Measurements from ENCODE around the gene CRTC2.
"Not testable (repeated sequence)": the region's sequence is repeated elsewhere in the genome, so short reads cannot be mapped to it uniquely, and the experiment has no call there.

CRTC2 gene

DNA sequence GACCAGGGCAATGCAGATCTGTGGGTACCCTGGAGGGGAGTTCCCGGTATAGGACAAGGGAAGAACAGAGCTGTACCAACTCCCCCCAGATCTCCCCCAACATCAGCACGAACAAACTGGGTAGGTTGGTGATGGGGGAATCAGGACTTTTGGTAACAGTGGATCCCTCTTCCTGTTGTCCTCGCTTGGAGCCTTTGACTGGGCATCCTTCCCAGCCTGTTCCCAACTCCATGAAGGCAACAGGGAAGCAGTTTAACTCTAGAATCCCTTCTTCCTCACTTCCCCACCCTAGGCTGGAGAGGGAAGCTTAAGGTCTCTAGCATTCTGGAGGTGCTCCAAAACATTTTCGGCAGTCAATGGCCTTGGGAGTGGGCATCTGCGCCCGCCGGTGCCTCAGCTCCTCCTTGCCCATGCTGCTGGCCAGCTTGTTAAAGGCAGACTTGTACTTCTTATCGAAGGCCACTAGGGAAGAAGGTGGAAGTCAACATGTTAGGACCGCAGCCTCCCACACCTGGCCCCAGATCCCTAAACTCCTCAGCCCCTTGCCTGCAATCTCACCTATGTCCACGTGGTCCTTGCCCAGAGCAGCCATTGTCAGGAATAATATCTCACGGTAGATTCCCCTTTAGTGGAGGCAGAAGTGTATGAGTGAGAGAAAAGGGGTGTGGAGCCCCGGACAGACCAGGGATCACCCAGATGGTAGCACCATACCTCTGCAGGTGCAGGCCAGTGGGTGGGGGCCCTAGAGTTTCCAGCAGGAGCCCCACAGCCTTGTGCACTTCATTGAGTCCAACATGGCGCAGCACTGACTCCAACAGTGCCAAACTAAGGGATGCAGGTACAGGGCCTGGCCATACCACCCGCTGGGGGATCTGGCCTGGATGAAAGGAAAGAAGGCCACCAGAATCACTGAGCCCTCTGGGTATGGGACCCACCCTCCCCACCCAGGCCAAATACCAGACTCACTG lies 28.1 kb downstream of the CRTC2 start:
- FAIRE-seq = no peak

DNA sequence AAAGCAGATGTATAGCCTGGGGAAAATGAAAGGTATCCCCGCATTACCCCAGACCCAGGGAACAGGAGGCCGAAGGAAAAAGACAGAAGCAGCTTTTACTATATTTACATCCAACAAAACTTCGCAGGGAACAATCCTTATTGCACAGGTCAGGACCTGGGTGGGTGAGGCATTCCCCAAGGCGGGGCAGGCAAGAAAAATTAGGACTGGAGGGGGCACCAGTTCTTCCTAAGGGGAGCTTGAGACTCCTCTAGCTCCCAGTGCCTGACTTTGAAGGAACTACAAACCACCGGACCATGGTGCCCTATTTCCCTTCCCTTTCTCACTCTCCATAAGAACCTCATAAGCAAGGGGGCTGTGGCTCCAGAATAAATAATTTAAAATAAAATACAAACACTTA lies 29.0 kb downstream of the CRTC2 start:
- no peak for FAIRE-seq
- DNase-seq (ENCODE audit: low spot score) = no peak

More for the DNA sequence above, 28.1 kb downstream of the CRTC2 start:
- no peak for DNase-seq (ENCODE audit: low spot score)

DNA sequence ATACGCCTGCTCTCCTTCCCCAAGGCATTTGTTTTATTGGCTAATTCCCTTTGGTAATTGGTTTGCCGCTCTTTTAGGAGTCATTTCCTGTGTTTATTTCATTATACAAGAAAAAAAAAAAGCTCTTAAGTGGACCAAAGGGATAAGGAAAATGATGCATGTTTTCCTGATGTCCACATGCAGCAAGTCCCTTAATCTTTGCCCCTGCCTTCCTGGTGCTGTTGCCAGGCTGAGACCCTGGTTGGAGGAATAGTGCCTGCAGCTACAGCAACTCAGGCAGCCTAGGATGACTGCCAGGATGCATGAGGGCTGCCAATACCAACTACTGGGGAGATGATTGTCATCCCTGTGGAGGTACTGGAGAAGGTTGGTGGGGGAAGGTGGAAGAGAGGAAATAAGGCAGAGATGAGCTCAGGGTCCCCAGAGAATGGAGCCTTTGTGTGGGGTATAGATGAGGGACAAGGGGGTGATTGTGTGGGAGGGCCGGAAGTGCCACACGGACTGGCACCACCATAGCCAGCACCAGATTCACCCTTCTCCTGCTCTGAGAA lies 29.5 kb downstream of the CRTC2 start:
- FAIRE-seq (no peak), DNase-seq (ENCODE audit: low spot score) (no peak)

DNA sequence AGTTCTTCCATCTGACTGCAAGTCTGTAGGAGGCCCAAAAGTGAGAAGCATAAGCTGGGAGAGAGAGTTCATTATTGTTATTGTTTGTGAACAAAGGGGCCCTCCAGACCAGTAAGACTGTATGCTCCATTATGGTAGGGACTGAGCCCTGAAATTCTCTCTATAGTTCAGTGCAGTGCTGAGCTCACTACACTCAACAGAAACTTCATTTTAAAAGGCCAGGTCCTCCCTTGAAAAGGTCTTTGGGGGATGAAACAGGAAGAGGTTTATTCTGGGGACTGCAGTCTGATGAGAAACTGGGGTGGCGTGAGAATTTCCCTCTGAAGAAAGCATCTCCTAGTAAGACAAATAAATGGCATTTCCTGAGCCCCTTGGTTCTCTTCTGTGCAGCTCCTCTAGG lies 30.2 kb downstream of the CRTC2 start:
- FAIRE-seq (no peak), DNase-seq (ENCODE audit: low spot score) (no peak)

DNA sequence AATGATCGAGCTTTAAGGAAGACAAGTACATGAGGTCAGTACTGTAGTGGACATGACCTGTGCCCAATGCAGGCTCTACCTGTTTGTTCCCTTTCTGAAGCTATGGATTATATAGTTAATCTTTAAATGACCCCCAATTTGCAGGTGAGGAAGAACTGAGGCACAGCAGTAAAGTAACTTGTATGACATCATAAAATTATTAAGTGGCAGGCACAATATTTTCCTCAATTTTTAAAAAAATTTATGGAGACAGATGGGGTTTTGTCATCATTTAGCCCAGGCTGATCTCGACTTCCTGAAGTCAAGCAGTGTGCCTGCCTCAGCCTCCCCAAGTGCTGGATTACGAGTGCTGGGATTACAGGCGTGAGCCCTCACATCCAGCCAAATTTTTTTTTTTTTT lies 32.0 kb downstream of the CRTC2 start:
- DNase-seq (ENCODE audit: low spot score) = no peak

DNA sequence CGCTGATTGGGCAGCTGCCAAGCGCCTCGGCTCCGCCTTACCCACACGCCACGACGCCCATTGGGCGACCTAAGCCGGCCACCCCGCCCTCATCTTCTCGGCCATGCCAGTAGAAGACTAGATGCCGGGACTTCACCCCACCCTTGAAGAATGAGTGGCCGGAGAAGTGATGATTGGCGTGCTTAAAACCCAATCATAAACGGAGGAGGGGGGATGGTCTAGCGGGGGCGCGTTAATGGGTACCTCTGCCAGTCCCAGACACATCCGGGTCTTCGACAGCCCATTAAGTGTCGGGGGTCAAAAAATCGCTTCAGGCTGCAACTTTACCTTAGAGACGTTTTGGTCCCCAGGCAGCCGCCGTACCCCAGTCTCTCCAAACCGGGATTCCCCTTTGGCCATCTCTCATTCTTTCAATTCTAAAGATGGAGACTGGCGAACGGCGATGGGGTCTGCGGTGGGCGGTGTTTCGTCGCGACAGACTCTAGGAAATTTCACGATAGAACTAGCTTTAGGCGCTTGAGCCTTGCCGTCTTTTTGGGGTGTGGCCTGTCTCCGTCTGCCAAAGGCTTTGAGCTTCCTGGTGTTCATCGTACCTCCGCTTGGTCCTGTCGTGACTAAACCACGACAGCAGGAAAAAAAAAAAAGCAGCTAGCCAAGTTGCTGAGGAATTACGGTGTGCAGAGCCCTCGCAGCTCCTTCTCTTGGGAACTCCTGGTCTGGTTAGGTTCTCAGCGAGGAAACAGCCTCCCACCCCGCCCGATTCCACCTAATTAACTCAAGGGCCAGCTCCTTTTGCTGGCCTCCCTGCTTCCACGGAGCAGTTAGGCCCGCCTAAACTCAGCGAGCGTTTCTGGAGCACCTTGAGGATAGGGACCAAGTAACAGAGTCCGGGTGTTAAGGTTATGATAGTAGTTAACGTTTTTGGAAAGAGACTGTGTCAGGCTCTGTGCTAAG lies 35.2 kb downstream of the CRTC2 start, which contains the start of gene GATAD2B:
Gene GATAD2B (minus strand): TSS at position 1 of the 954 bp plus-strand sequence. CDS start 94,625 bp downstream, outside the sequence.
- DNase-seq (ENCODE audit: low spot score) (peak; percentile 99), FAIRE-seq (peak; percentile 85)

More for the DNA sequence above, 32.0 kb downstream of the CRTC2 start:
- FAIRE-seq = no peak

DNA sequence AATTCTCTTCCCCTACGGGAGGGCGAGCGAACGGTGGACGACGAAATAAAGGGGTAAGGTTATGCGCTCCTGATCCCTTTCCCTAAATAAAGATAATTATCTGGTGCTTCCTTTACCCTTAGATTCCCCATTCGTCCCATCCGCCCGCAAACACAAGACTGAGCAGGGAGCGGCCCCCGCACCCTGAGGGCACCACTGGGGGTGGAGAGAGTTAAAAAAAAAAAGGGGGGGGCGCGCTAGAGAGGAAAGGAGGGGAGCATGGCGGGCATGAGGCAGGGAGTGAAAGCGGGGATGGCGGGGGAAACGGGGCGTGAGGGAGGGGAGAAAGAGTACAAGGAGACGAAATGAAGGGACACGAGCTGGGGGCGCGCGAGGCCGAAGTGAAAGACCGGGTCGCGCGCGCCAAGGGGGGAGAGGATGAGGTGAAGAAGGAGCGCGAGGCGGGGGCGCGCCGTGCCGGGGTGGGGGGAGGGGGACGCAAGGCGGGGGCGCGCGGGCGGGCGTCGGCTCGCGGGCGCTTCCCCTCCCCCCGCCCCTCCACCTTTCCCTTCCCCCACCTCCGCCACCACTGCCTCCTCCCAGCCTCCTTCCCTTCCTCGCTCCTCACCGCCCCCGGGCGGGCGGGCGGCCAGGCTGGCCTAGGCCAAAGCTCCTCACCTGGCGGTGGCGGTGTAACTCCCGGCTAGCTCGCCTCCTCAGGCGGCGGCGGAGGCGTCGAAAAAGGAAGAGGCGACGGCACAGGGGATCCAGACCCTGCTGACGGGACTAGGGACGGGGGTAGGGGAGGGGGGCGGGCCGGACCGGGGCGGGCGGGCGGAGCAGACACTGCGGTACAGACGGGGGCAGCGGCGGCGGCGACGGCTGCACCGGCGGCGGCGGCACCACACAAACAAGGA lies 36.1 kb downstream of the CRTC2 start:
- no peak for FAIRE-seq
- peak; percentile 15 for DNase-seq (ENCODE audit: low spot score)

DNA sequence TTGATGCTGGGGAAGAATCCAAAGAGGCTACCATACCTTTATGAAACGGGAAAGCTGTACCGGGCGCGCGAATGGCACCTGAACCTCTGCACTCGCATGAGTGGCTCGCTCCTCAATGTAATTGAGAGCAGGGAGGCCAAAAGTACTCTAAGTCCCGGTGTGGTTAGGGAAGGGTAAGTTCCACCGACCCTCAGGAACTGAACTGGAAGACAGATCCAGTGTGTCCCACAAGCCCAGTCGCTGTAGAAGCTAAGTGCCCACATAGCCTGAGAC lies 36.7 kb downstream of the CRTC2 start:
- no peak for FAIRE-seq

DNA sequence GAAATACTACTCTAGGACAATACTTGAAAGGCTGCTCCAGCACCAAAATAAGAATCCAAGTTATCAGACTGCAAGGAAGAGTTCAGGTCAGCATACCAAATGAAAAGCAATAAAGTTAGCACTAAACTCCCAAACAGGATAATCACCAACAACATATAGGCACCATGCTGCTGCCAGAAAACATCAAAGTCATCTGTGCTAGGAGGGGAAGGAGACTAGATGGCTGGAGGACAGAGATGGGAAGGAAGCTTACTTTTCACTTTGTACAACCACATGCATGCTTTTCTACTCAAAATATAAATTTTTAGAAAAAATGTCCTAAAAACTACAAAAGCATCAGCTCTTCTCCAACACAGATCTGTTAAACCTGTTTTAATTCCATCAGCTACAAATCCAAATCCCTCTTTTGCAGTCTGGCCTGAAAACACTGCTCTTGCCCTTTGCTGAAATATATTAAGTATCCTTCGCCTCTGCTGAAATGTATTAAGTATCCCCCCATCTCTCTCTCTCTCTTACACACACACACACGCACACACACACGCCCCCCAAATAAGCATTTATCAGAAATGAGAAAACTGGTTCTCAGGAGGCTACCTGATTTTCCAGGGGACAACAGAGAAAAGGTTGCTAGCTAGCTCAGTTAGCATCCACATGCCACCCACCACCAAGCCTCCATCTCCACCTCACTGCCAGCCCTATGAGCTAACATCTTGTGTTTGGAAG lies 37.2 kb downstream of the CRTC2 start:
- no peak for FAIRE-seq
- DNase-seq (ENCODE audit: low spot score) = no peak

More for the DNA sequence above, 36.7 kb downstream of the CRTC2 start:
- no peak for DNase-seq (ENCODE audit: low spot score)

DNA sequence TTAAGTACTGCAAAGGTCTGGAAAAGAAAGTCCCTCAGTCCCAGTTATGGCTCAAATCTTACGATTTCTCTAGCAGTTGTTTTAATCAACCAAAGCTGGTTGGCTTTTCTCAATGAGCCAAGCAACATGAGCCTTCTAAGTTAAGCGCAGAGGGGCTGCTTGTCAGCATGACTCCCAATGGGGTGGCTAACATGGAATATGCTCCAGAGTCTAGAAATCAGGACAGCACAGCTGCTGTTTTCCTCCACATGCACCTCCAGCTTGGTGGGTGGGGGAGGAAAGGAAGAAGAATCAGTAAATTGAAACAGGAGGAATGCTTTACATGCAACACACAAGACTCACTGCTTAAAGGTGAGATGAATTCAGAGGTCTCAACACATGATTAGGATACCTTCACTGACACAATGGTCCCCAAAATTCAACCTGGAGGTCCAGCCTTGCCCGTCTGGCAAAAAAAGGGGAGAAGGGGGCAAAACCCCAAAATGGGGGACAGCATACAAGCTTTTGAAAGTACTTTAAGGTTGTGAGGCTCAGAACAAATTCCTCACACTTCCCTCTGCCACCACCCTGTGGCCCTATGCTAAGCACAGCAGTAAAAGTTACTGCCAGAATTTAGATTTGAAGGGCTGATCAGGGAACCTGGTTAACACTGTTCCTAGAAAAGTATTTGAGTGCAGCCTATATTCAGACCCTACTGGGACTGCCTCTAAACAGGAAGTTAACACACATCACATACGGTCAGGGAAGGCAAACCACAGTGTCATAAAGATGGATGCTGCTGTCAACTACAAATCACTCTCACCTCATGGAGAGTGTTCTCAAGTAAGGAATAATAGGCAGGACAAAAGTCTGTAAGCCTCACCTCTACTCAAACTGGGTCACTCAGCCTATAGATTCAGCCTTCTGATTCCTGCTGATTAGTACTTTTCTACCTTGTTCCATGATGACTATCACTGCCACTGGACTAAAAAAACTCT lies 38.2 kb downstream of the CRTC2 start:
- DNase-seq (ENCODE audit: low spot score) (no peak), FAIRE-seq (no peak)

DNA sequence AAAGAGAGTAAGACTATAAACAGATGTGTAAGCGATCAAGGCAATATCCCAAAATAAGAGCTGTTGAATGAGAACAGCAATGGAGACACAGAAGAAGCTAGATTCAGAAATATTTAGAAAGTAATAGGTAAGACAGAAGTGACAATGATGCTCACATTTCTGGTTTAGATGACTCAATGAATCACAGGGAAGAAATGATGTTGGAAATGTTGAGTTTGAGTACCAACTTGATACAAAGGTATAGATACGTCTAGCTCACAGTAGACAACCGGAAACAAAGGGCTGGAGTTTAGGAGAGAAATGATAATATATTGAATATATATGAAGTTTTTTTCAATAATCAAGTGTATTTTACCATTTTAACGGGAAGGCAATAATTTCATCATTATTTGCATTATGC lies 42.1 kb downstream of the CRTC2 start:
- no peak for FAIRE-seq

DNA sequence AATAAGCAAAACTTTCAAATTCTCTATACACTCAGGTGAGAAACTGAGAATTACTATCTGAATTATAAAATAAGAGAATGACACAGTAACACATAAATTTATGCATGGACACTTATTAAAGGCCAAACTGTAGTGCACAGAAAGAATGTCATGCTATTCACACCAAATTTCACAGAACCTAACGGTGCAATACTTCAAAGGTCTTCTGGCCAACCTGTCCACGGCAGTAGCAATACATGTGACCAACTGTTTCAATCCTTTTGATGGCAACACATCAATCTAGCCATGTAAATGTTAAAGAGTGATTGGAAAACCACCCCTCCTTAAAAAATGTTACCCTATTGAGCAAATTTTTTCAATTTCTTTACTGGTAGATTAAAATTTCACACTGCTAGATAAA lies 46.1 kb downstream of the CRTC2 start:
- FAIRE-seq (no peak), DNase-seq (ENCODE audit: low spot score) (no peak)

More for the DNA sequence above, 42.1 kb downstream of the CRTC2 start:
- no peak for DNase-seq (ENCODE audit: low spot score)

DNA sequence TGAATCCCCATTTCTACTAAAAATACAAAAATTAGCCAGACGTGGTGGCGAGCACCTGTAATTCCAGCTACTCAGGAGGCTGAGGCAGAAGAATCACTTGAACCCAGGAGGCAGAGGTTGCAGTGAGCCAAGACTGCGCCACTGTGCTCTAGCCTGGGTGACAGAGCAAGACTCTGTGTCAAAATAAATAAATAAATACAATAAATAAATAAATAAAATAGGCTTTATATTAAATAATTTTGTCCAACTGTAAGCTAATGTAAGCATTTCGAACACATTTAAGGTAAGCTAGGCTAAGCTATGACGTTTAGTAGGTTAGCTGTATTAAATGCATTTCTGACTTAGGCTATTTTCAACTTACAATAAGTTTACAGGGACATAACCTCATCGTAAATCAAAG lies 47.9 kb downstream of the CRTC2 start:
- not testable (repeated sequence) for FAIRE-seq; DNase-seq (ENCODE audit: low spot score)

DNA sequence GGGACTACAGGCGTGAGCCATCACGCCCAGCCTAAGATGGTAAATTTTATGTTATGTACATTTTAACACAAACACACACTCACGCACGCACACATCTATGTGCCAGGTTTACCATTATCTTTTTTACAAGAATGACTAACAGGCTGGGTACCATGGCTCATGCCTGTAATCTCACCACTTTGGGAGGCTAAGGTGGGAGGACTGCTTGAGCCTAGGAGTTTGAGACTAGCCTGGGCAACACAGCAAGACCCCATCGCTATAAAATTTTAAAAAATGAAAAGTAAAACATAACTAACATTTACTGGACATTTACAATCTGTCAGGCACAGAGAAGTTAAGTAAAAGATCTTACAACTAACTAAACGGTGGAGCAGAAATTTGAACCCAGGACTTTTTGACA lies 50.3 kb downstream of the CRTC2 start:
- no peak for FAIRE-seq
- no peak for DNase-seq (ENCODE audit: low spot score)

DNA sequence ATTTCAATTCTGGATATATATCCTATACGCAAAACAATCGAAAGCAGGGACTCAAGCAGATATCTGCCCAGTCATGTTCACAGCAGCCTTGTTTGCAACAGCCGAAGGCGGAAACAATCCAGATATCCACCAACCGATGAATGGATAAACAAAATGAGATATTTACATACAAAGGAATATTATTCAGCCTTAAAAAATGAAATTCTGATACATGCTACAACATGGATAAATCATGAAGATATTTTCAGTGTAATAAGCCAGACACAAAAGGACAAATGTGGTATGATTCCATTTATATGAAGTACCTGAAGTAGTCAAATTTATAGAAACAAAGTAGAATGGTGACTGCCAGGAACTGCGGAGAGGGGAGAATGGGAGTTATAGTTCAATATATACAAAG lies 51.3 kb downstream of the CRTC2 start:
- DNase-seq (ENCODE audit: low spot score) (no peak), FAIRE-seq (no peak)

DNA sequence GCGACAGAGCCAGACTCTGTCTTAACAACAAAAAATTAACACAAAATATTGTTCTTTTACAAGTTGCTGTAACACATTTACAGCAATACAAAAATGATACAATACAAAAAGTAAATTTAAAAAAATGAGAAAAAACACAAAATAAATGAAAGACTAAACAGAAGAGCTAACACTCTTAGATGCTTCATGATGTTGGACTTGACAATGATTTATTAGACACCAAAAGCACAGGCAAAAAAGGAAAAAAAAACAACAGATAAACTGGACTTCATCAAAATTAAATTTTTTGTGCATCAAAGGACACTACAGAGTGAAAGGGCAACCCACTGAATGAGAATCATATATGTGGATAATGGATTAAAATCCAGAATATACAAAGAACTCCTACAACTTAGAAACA lies 52.0 kb downstream of the CRTC2 start:
- no peak for FAIRE-seq
- no peak for DNase-seq (ENCODE audit: low spot score)

DNA sequence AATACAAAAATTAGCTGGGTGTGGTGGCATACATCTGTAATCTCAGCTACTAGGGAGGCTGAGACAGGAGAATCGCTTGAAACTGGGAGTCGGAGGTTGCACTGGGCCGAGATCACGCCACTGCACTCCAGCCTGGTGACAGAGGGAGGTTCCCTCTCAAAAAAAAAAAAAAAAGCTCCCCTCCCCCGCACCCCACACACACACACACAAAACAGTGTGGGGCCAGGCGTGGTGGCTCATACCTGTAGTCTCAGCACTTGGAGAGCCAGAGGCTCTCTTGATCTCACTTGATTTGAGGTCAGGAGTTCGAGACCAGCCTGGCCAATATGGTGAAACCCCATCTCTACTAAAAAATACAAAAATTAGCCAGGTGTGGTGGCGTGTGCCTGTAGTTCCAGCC lies 52.5 kb downstream of the CRTC2 start:
- not testable (repeated sequence) for DNase-seq (ENCODE audit: low spot score); FAIRE-seq

DNA sequence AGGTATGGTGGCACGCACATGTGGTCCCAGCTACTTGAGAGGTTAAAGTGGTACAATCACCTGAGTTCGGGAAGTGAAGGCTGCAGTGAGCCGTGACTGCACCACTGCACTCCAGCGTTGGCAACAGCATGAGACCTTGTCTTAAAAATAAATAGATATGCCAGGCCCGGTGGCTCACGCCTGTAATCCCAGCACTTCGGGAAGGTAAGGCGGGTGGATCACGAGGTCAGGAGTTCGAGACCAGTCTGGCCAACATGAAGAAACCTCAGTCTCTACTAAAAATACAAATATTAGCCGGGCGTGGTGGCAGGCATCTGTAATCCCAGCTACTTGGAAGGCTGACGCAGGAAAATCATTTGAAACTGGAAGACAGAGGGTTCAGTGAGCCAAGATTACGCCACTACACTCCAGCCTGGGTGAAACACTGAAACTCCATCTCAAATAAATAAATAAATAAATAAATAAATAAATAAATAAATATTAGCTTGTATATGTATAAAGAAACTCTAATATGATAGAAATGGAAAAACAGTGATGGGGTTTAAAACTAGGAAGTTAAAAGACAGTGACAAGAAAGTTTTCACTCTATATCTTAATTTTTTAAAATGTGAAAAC lies 54.5 kb downstream of the CRTC2 start:
- DNase-seq (ENCODE audit: low spot score) (no peak), FAIRE-seq (no peak)

Data from RCC 7860 (cell line).